Lower leg skin (tissue), 3 donors: Measurements from ENCODE around the gene TBC1D9.

Experiments used
- POLR2A ChIP-seq, 2 donors: fragments of 450-650 bp; IDR thresholded peaks; one replicate each; pipeline ENCODE4 v1.6.1; 2016 to 2017; ENCODE audit warnings: antibody characterized with exemption in 2 of 2, mild to moderate bottlenecking in 1 of 2, moderate library complexity in 1 of 2
- TF ChIP-seq, protein P1 (sequence below), 3 donors: fragments of 450-650 bp; IDR thresholded peaks; one replicate each; pipeline ENCODE4 v1.5.1; 2016; ENCODE audit warnings: antibody characterized with exemption in 3 of 3, mild to moderate bottlenecking in 3 of 3, moderate library complexity in 2 of 3

DNA sequence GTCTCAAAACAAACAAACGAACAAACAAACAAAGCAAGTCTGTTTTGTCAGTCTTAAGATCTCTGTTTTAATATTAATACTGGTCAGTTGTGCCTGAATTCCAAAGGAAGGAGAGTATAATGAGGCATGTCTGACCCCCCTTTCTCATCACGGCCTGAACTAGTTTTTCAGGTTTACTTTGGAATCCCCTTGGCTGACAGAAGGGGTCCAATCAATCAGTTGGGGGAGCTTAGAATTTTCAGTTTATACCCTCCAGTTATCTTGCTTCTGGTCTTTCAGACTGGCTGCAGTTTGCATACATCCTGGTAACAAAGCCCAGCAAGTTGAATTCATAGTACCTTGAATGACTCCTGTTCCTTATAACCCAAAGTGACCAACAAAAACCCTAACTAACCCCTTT lies 41.1 kb downstream of the TBC1D9 start:
- TF ChIP-seq, protein P1, sequence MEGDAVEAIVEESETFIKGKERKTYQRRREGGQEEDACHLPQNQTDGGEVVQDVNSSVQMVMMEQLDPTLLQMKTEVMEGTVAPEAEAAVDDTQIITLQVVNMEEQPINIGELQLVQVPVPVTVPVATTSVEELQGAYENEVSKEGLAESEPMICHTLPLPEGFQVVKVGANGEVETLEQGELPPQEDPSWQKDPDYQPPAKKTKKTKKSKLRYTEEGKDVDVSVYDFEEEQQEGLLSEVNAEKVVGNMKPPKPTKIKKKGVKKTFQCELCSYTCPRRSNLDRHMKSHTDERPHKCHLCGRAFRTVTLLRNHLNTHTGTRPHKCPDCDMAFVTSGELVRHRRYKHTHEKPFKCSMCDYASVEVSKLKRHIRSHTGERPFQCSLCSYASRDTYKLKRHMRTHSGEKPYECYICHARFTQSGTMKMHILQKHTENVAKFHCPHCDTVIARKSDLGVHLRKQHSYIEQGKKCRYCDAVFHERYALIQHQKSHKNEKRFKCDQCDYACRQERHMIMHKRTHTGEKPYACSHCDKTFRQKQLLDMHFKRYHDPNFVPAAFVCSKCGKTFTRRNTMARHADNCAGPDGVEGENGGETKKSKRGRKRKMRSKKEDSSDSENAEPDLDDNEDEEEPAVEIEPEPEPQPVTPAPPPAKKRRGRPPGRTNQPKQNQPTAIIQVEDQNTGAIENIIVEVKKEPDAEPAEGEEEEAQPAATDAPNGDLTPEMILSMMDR (IDR thresholded peaks at IDR 0.05) = no peak
- TF ChIP-seq POLR2A (IDR thresholded peaks at IDR 0.05) = no peak
